GM12874 (cell line): ENCODE data around the gene CLIP1.

Experiments
- TF ChIP-seq, protein P1 (sequence below): IDR thresholded peaks from 2 replicates; pipeline ENCODE4 v1.5.1; 2011; ENCODE audit warnings: low read depth, mild to moderate bottlenecking, control low read depth, low read length, moderate library complexity; ENCODE audit not compliant: insufficient read depth

The CLIP1 gene

DNA sequence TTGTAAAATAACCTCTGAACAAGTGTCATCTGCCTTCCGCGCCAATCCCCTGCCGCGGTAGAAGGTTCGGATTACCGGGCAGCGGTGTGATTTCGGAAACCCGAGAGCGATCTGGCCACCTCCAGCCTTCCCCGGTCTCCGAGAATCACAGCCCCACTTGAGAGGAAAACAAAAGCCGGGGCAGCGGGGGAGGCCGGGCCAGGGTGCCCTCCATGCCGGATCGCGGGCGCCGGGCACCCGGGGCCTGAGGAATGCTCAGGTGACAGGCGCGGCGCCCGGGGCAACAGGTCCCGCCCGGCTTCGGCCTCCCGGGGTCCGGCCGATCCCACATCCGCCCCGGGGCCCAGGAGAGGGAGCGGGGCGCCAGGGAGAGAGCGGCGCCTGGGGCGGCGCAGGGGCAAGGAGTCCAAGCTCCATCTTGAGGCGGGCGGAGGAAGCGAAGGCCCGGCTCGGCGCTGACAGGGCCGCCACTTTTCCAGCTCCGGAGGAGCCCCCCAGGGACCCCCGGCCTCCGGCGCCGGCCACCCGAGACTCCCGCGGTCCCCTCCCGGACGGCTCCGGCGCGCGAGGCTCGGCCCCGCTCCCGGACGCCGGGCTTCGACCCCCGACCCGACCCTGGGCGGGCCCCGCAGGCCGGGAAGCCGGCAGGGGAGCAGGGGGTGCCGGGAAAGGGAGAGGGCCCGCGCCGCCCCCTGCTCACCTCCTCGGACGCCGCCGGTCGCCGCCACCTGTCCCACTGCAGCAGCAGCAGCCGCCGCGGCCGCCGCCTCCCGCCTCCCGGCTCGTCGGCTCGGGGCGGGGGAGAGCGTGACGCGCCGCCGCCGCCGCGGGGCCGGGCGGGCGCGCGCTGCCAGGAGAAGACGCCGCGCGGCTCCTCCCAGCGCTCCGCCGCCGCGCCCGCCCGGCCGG is at the start of gene CLIP1:
Gene CLIP1, minus strand, starts transcription at position 849 of the 909 bp plus-strand sequence. CDS start 42,217 bp downstream, outside the sequence.
- TF ChIP-seq, protein P1, sequence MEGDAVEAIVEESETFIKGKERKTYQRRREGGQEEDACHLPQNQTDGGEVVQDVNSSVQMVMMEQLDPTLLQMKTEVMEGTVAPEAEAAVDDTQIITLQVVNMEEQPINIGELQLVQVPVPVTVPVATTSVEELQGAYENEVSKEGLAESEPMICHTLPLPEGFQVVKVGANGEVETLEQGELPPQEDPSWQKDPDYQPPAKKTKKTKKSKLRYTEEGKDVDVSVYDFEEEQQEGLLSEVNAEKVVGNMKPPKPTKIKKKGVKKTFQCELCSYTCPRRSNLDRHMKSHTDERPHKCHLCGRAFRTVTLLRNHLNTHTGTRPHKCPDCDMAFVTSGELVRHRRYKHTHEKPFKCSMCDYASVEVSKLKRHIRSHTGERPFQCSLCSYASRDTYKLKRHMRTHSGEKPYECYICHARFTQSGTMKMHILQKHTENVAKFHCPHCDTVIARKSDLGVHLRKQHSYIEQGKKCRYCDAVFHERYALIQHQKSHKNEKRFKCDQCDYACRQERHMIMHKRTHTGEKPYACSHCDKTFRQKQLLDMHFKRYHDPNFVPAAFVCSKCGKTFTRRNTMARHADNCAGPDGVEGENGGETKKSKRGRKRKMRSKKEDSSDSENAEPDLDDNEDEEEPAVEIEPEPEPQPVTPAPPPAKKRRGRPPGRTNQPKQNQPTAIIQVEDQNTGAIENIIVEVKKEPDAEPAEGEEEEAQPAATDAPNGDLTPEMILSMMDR = peak; percentile 67

DNA sequence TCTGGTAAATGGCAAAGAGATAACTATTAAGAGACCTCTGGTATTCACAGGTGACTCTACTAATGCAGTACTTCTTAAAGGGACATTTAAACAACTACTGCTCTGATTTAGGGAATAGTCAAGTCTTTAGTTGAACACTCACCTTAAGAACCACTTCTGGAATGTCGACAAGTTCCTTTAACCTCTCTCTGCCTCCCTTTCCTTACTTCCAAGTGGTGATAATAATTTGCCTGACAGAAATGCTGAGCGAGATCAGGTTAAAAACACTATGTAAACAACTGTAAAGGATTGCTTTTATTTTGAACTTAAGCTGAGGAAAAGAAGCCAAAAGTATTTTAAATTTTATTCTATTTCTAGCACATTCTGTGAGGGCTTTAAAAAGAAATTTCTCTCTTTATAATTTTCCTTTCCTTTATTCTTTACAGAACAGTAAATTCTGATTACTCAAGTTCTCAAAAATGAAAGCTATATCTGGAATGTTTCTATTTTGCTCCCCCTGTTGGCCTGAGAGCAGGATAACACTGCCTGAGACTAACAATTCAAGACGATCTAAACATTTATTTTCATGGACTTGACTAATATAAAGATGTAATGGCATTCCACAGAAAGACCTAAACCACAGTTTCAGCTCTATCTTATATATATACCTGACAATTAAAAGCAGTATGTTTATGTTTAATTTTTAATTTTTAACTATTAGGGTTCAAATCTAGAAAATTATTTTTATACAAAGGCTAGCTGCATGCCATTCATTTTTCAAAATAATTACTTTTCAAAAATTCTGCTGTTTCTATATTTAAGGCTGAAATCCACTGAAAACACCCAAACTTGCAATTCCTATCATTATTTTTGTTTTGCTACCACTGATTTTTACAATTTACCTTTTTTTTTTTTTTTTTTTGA is 49.1 kb upstream of the CLIP1 start:
- TF ChIP-seq, protein P1 = peak; percentile 50; the same call in 1 of the 2 replicates

DNA sequence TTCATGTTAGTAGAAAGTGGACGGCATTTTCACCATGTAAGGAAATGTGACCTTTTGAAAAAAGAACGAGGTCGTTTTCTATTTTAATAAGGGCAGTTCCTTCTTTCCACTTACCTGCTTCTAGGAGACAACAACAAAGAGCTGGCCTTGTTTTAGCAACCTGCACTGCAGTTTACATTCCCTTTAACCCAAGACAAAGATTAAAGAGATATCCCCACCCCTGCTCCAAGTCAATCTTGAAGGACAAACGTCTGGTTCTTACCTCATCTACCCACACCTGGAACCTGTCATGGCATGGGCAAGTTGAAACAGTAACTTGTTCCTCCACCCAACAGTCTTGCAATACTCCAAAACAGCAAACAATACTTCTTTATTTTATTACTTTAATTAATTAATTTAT is 45.5 kb upstream of the CLIP1 start:
- TF ChIP-seq, protein P1 = no peak

DNA sequence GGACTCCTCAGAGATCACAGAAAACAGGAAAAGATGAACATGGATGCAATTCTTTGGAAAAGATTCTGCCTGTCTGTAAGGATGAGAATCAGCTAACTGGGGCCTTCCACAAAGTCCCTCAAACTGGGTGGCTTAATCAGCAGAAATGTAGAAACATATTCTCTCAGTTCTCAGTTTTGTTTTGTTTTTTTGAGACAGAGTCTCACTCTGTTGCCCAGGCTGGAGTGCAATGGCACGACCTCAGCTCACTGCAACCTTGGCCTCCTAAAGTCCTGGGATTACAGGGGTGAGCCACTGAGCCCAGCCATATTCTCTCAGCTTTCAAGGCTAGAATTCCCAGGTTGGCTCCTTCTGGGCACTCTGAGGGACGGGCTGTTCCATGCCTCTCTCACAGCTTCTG is 38.2 kb upstream of the CLIP1 start:
- TF ChIP-seq, protein P1 = no peak

DNA sequence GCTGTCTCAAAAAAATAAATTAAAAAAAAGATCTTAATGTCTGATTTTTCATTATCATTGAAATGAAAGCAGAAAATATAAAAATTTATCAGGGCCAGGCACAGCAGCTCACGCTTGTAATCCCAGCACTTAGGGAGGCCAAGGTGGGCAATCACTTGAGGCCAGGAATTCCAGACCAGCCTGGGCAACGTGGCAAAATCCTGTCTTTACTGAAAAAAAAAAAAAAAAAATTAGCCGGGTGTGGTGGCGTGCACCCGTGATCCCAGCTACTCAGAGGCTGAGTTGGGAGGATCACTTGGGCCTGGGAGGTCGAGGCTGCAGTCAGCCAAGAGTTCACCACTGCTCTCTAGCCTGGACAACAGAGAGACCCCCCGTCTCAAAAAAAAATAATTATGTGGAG is 37.6 kb upstream of the CLIP1 start:
- TF ChIP-seq, protein P1 = no peak

DNA sequence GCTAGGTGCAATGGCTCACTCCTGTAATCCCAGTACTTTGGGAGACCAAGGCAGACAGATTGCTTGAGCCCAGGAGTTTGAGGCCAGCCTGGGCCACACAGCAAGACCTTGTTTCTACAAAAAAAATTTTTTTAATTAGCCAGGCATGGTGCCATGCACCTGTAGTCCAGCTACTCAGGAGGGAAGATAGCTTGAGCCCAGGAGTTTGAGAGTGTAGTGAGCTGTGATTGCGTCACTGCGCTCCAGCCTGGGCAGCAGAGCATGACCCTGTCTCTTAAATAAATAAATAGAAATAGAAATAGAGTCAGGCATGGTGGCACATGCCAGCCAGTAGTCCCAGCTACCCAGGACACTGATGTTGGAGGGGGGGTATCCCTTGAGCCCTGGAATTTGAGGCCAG is 36.7 kb upstream of the CLIP1 start:
- TF ChIP-seq, protein P1 = no peak
